Ovary (tissue), 3 donors: Measurements from ENCODE around the gene RABAC1.

Source experiments
- CTCF ChIP-seq, 3 donors: fragments of 450-650 bp in 2 of 3; fragments of 200-600 bp in 1 of 3; IDR thresholded peaks; one replicate each; pipeline versions ENCODE4 v1.5.1 to v1.8.0; 2016 to 2022; ENCODE audit warnings: antibody characterized with exemption in 3 of 3, mild to moderate bottlenecking in 1 of 3
- EP300 ChIP-seq: sonication (generic); formaldehyde crosslinking; IDR thresholded peaks from one replicate; pipeline ENCODE4 v1.6.1; 2017; ENCODE audit warnings: antibody characterized with exemption
- POLR2A ChIP-seq: fragments of 450-650 bp; IDR thresholded peaks from one replicate; pipeline ENCODE4 v1.6.1; 2017; ENCODE audit warnings: antibody characterized with exemption, mild to moderate bottlenecking, moderate library complexity
- donor health status: DM: no; HTN: no; CAD: no.

- TF ChIP-seq CTCF (IDR thresholded peaks at IDR 0.05) (no peak), POLR2A (no peak), EP300 (no peak)
Measured at GRCh38 chr19:41997851-41998229, 38.7 kb upstream of the RABAC1 start.
